WI38 (cell line): ENCODE results near the gene RABL3.

Source experiments
- H3K4me3 ChIP-seq: 2 replicates; pipeline ENCODE4 v1.5.1; 2011; ENCODE audit warnings: low read depth, mild to moderate bottlenecking, control low read depth, low read length
- TF ChIP-seq, protein P1 (sequence below): IDR thresholded peaks from 2 replicates; pipeline ENCODE4 v1.5.1; 2012; ENCODE audit warnings: low read depth, mild to moderate bottlenecking, control low read depth, low read length

RABL3 gene

GRCh38 chr3:120699333-120699732 lies 43.0 kb downstream of the RABL3 start:
- no peak overlapping the region for H3K4me3 ChIP-seq
- TF ChIP-seq, protein P1, sequence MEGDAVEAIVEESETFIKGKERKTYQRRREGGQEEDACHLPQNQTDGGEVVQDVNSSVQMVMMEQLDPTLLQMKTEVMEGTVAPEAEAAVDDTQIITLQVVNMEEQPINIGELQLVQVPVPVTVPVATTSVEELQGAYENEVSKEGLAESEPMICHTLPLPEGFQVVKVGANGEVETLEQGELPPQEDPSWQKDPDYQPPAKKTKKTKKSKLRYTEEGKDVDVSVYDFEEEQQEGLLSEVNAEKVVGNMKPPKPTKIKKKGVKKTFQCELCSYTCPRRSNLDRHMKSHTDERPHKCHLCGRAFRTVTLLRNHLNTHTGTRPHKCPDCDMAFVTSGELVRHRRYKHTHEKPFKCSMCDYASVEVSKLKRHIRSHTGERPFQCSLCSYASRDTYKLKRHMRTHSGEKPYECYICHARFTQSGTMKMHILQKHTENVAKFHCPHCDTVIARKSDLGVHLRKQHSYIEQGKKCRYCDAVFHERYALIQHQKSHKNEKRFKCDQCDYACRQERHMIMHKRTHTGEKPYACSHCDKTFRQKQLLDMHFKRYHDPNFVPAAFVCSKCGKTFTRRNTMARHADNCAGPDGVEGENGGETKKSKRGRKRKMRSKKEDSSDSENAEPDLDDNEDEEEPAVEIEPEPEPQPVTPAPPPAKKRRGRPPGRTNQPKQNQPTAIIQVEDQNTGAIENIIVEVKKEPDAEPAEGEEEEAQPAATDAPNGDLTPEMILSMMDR, result no peak

- H3K4me3 ChIP-seq, result no peak overlapping the region
- TF ChIP-seq, protein P1, result no peak
Observed at GRCh38 chr3:120693439-120694171, 48.7 kb downstream of the RABL3 start.

DNA sequence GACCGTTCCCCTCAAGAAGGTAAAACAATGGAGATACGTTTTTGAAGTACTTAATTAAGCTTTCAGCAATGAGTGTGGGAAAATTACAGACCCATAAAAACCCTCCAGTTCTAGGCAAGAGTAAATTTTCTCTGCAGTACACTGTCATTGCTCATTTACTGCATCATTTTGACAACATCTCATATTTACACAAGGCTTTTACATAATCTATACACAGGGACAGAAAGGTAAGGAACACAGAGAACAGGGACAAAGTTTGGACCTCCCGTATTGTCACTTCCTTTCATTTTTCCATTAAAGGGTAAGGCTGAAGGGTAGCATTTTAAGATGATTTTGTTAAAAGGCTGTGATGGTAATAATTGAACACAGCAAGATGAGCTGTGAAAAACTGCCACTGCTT lies 52.9 kb downstream of the RABL3 start:
- TF ChIP-seq, protein P1, result no peak
- H3K4me3 ChIP-seq, result no peak overlapping the region

GRCh38 chr3:120688121-120688520 lies 54.2 kb downstream of the RABL3 start:
- TF ChIP-seq, protein P1, result no peak
- no peak overlapping the region for H3K4me3 ChIP-seq

DNA sequence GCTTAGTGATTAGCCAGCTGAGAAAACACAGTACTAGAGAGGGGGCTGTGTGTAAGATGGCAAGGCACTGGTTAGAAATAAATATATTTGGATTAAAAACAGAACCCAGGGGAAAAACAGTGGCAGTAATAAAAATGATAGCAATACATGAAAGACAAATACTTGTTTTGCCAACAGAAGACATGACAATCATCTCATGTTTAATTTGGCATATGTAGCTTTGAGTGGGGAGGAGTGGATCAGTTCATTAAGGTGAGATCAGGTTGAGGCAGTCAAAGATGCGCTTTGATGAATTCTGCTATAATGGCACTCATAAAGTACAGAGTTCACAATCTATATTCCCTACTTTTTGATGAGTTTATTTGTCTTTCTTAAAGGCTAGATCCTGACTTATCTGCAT lies 56.9 kb downstream of the RABL3 start:
- no peak overlapping the region for H3K4me3 ChIP-seq
- TF ChIP-seq, protein P1, result no peak

DNA sequence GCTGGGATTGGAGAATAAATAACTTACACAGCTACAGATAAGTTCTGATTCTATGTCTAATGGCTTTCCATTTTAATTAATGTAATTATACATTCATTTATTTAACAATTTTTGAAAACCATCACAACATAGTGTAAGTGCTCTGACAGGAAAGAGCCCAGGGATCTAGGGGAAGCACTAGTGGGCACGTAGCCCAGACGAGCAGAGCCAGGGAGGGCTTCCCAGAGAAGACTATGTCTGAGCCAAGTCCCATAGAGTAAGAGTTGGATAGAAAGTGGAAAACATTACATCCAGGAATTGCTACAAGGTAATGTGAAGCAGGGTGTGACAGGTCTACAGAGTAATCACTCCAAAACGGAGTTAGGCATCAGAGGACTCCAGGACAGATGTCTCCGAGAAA lies 57.4 kb downstream of the RABL3 start:
- TF ChIP-seq, protein P1, result no peak
- no peak overlapping the region for H3K4me3 ChIP-seq

DNA sequence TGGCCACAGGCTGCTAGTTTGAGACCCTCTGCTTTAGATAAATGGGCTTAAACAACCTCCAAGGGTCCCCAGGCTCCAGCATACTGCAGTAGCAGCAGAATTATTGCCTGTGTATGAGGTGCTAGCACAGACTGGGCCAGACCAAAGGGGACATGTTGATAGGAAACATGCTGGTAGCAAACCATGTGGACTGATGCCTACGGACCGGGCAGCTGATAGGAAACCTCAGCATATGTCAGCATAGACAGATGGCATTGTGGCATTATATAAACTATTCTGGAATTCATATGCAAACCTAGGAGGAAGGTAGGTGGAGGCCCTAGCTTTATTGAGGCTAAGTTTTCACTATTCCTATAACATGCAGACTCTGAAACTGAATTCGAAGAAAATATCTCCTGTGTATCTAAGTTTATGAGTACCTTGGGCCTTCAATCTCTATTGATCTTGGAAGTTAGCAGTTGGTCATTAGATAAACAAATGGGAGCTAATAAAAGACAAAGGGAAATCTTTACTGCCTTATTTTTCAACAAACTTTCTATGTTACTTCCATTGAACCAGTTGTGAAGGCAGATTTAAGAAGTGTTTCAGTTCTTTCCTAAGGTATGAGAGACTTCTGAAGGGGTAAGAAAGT lies 58.5 kb downstream of the RABL3 start:
- no peak overlapping the region for H3K4me3 ChIP-seq
- TF ChIP-seq, protein P1, result no peak
